CD4-positive, alpha-beta T cell treated with Interleukin-4 for 4 hours (primary cell): Measurements from ENCODE around the gene TRAPPC12.

ENCODE experiments used
- DNase-seq: peaks from one replicate; pipeline ENCODE4 v3.0.0-alpha.2; 2020

The TRAPPC12 gene

DNA sequence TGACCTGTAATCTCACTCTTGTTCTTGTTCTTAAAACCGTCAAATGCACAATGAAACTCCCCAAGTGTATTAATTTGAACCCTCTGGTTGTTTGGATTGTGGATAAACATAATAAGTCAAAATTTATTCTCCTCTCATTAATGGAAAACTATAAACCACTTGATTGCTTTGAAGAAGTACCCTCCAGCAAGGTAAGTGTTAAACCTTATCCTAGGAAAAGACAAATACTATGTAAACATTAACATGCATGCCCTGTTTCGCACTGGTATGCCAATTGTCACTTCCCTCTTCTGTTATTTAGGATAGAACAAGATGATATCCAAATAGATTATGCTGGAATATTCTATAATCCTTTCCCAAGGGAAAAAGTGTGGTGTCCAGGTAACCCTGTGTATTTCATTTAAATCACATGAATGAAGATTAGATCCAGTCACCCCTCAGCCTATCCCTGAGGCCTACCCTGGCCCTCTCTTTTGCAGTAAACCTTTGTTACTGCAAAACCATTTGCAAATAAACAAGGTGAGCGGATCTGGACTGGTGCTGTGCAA, 138.5 kb downstream of the TRAPPC12 start:
- no peak for DNase-seq

DNA sequence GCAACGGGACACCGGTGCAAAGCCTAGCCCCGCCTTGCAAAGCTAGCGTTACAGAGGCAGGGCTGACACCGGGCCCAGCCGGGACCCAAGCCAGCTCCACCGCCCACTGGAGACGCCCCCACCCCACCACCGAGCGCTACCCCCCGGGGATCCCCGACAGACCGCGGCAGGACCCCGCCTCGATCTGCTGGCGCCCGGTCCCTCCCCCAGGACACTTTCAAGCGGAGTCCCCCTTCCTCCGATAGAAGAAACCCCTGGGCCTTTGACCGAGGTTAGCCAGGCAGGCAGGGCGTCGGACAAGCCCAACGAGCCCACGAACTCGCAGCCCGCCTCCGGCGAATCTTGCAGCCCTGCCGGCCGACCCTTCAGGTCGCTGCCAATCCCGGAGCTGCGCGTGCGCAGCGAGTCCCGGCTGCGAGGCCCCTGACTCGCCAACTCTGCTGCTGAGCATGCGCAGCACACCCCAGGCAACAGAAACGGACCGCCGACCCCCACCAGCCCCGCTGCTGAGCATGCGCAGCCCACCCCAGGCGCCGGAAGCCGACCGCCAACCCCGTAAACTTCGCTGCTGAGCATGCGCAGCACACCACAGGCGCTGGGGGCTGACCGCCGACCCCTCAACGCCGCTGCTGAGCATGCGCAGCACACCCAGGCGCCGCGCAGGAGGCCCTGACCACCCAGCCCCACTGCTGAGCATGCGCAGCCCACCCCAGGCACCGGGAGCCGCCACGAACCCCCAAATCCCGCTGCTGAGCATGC, 139.2 kb downstream of the TRAPPC12 start:
- peak; percentile 98 for DNase-seq

DNA sequence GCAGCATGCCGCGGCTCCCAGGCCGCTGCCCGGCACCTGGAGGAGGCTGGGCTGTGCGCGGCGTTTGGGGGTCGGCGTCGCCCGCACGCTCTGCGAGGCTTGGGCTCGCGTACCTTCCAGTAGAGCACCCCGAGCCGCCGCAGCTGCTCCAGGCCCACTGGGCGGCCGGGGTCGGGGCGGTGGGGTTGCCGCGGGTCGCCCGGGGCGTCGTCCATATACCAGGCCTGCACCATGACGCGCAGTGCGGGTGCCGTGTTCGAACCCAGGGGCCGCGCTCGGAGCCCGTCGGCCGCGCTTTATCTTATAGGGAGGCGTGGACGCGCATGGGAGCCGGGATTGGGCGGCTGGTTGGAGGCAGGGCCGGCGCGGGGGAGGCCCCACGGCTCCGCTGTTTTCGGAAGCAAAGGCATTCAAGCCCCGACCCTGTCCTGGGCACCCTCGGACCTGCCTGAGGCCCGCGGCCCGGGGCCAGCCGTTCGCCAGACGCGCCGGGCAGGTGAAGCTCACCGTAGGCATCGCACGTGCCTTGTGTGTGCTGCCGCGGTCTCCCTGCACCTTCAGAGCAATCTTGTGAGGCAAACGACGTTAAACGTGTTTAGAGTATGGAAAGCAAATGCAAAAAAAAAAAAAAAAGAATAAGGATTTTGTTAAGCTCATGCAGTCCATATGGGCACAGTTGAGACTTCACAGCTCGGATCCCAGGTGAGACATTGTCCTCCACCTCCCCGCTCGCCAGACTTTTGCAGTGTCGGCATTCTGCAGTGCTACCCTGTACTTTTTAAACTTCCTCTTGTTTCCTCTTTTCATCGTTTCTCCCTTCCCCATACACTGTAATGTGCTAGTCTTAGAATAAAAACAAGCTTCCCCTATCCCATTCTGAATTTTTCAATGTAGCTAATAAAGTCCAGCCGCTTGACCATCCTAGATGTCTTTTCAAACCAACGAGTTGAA, 140.0 kb downstream of the TRAPPC12 start, which contains the start of gene ADI1:
Gene ADI1 (minus strand): TSS at position 277 of the 951 bp plus-strand sequence. CDS start 44 bp downstream, at position 233.
- peak; percentile 74 for DNase-seq

DNA sequence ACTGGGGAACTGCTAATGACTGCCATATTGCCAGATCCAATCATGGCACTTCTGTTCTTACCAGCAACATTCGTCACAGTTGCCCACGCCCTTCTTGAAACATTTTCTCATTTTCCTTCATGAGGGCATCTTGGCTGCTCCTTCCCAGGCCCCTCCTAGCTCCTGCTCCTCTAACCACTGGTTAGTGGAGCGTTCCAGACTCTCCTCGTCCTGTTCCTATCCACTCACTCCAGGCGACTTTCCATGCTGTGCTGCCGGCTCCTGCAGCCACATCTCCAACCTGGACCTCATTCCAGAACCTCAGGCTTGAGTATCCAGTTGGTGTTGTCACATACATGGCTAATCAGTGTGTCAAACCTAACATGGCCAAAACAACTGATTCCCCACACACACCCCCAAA, 141.1 kb downstream of the TRAPPC12 start:
- DNase-seq: no peak

DNA sequence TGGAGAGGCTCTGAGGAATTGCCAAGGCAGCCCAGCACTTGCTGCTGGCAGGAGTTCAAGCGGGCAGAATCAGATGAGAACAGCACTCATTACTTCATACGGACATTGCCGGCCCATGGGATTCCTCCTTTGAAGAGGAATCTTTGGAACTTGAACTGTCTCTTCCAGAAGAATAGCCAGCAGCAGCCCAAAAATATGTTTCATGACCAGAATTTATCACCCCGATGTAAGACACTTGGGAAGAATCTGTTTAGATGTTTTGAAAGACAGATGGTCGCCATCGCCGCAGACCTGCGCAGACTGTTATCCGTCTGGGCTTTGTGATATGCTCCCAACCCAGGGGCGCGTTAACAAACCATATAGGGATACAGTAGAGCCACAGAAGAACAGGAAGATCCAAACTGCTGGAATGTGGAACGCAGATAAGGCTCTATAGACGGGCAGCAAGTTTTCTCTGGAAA, 143.5 kb downstream of the TRAPPC12 start:
- DNase-seq: no peak

DNA sequence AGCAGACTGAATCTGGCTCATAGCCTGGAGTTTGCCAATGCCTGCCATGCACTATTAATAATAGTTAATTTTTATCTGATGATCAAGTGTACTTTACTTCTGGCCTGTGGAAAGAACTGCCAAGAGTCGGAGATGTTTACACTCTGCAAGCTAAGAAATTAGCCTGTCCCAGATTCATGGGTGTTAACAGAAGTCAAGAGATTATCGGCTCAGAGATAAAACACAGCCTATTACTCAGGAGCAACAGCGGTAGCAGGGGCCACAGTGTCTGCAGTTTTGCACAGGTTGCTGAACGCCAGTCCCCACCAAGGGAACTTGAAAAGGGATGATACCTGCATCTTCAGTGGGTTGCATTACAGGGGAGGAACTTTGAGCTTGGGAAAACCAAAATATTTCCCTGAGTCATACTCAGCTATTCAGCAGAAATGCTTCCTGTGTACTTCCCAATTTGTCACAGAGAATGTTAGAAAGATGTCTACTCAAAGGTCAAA, 144.1 kb downstream of the TRAPPC12 start:
- DNase-seq: no peak

DNA sequence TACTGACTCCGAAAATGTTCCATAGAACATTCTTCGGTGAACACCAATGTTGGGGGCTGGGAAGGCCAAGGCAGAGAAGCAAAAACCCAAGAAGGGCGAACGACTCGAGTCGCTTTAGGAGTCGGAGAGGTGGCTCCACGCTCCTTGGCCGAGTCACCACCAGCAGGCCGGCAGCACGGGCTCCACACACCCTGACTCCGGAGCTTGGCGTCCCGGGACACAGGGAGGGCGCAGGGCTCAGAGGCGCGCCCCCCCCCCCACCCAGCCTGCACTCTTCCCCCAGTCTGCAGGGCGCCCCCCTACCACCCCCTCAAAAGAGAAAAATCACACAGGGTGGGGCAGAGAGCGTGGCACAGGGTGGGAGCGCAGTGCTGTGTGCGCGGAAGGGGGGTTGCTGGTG, 147.4 kb downstream of the TRAPPC12 start:
- DNase-seq: no peak

DNA sequence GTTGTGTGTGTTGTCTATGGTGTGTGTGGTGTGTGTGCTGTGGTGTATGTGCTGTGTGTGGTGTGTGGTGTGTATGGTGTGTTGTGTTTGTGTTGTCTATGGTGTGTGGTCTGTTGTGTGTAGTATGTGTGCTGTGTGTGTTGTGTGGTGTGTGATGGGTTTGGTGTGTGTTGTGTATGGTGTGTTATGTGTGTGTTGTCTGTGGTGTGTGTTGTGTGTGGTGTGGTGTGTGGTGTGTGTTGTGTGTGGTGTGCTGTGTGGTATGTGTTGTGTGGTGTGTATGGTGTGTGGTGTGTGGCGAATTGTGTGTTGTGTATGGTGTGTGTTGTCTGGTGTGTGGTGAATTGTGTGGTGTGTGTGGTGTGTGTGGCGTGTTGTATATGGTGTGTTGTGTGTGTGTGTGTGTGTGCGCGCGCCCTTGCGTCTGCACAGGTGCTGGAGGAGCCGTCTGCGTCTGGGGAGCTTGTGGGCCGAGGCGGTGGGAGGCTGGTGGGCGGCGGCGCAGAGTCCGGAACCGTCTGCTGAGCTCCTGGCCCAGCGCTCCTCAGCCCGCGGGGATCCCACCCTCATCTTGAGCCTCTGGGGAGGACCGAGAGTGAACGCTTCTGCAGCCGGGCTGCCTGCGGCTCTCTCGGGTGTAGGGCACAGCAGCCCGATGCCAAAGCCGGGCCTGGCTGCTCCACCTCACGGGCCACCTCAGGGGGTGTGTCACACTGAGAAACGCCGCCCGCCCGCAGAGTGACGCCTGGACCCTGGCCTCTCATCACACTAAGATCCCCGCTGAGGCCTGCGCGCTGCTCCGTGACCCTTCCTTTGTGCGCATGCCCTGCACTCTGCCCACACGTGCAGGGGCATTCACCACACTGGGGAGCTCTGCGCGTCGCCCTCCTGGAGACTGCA, 148.6 kb downstream of the TRAPPC12 start:
- DNase-seq: no peak
